HEK293T (cell line): ENCODE data around the gene HOXC12.

Experiments used
- BHLHE40 ChIP-seq: fragments of 450-650 bp; IDR thresholded peaks from 2 replicates; pipeline ENCODE4 v1.6.1; 2016; ENCODE audit warnings: mild to moderate bottlenecking, moderate library complexity, borderline replicate concordance
- ELF4 ChIP-seq: fragments of 450-650 bp; IDR thresholded peaks from 2 replicates; pipeline ENCODE4 v1.6.1; 2017; ENCODE audit warnings: antibody characterized with exemption
- FOXK2 ChIP-seq: fragments of 450-650 bp; IDR thresholded peaks from 2 replicates; pipeline ENCODE4 v1.6.1; 2016; ENCODE audit warnings: mild to moderate bottlenecking
- FOXM1 ChIP-seq: fragments of 450-650 bp; IDR thresholded peaks from 2 replicates; pipeline ENCODE4 v1.6.1; 2017; ENCODE audit warnings: mild to moderate bottlenecking, borderline replicate concordance
- HDGF ChIP-seq: fragments of 450-650 bp; IDR thresholded peaks from 2 replicates; pipeline ENCODE4 v1.6.1; 2017; ENCODE audit warnings: antibody characterized with exemption, borderline replicate concordance
- NFRKB ChIP-seq: fragments of 450-650 bp; IDR thresholded peaks from 2 replicates; pipeline ENCODE4 v1.6.1; 2016; ENCODE audit warnings: mild to moderate bottlenecking, moderate library complexity
- SP1 ChIP-seq: fragments of 450-650 bp; IDR thresholded peaks from 2 replicates; pipeline ENCODE4 v1.6.1; 2017
- SUZ12 ChIP-seq: fragments of 450-650 bp; IDR thresholded peaks from 2 replicates; pipeline ENCODE4 v1.6.1; 2016; ENCODE audit warnings: mild to moderate bottlenecking
- TARDBP ChIP-seq: fragments of 450-650 bp; IDR thresholded peaks from 2 replicates; pipeline ENCODE4 v1.6.1; 2016
- ZNF384 ChIP-seq: fragments of 450-650 bp; IDR thresholded peaks from 2 replicates; pipeline ENCODE4 v1.6.1; 2016
- TF ChIP-seq, protein P1 (sequence below): fragments of 450-650 bp; IDR thresholded peaks from 2 replicates; pipeline ENCODE4 v1.6.1; 2016

DNA sequence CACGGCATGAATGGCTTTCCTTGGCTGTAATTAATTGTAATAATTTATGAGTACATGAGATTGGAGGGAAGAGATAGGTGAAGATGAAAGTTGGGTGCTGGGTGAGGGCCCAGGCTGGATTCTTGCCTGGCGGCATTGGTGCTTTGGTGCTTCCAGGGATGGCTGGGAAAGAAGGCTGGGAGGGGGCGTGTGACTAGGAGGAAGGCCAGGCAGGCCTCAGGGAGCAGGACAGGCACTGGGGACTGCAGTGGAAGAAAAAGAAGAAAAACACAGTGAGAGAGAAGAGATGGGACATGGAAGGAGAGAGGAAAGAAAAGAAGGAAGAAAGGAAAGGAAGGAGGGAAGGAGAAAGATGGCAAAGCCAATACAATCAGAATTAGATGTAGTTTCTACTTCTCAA lies 48.9 kb downstream of the HOXC12 start:
- TF ChIP-seq BHLHE40 (no peak), FOXM1 (no peak), ZNF384 (no peak), ELF4 (no peak), SUZ12 (no peak), NFRKB (no peak), SP1 (no peak), TARDBP (no peak), FOXK2 (no peak), HDGF (no peak)
- TF ChIP-seq, protein P1, sequence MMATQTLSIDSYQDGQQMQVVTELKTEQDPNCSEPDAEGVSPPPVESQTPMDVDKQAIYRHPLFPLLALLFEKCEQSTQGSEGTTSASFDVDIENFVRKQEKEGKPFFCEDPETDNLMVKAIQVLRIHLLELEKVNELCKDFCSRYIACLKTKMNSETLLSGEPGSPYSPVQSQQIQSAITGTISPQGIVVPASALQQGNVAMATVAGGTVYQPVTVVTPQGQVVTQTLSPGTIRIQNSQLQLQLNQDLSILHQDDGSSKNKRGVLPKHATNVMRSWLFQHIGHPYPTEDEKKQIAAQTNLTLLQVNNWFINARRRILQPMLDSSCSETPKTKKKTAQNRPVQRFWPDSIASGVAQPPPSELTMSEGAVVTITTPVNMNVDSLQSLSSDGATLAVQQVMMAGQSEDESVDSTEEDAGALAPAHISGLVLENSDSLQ: no peak
